Measurements from ENCODE around the gene RET.

RET gene

GRCh38 chr10:43111101-43111500 lies 34.2 kb downstream of the RET start:
- DNase-seq = no peak

- DNase-seq = no peak
Measured at GRCh38 chr10:43111921-43112607, 35.2 kb downstream of the RET start.

GRCh38 chr10:43112608-43112961 lies 35.7 kb downstream of the RET start:
- DNase-seq = no peak

GRCh38 chr10:43113201-43114087 lies 36.6 kb downstream of the RET start:
- DNase-seq = no peak

GRCh38 chr10:43114088-43114742 lies 37.3 kb downstream of the RET start:
- no peak for DNase-seq

DNA sequence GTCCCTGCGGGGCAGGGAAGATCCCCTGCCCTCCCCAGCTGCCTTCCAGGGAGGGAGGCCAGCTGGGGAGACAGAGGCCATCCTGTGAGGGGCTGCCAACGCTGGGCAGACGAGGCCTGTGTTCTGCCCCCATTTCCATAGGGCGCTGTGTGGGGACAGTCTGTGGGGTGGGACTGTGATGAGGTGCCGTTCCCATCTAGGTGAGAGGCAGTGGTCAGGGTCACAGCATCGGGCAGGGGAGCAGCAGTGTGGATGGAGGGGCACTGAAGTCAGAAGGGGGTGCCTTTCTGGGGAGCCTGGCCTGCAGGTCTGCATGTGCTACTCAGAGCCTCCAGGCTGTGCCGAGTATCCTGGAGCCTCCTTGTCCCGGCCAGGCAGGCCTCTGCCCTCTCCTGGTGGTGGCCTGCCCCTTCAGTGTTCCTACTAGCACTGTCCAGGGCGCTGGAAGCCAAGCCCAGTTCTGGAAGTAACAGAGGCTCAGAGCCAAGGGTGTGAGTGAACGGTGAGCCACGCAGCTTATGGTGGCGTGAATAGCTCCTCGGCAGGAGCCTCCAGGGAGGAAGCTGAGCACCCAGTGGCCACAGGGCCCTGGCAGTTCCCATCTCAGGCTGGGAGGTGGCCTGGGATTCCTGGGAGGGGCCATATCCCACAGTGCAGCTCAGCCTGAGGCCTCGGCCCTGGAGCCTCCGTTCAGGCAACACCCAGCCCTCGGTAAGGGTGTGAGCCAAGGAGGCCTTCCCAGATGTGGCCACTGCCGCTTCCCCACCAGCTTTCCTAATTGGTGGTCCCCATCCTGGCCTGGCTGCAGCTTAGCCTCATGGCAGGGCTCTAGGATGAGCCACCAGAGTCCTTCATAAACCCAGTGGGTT lies 38.1 kb downstream of the RET start:
- no peak for DNase-seq

DNA sequence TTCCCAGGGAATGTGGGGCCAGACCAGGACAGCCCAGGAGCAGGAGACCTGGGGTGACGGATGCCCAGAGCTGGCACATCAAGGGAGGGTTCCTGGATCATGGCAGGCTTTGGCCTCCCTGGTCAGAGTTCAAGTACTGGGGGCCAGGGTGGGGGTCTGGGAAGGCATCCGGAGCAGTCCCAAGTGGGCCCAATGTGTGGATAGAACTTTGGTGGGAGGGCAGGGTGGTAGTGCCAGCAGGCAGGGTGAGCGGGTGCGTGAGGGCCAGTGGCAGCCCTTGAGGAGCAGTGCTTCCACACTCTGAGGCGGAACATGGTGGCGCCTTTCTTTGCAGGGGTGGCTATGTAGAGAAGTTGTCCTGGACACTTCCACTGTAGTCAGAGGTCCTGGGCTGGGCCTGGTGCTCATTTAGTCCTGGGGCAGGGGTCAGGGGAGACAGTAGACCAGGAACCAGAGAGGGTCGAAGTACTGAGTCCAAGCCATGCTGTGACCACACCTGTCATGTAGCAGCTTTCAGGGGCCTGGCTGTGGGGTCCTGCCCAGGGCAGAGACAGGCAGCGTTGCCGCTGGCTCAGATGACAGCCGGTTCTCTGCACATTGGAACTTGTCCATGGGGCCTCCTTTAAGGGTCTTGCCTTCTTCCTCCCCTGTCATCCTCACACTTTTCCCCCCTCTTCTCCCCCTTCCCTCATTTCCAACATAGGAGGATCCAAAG lies 39.2 kb downstream of the RET start:
- no peak for DNase-seq

GRCh38 chr10:43116596-43116995 lies 39.7 kb downstream of the RET start:
- DNase-seq = no peak

- DNase-seq = no peak
Measured at GRCh38 chr10:43117031-43117776, 40.3 kb downstream of the RET start.

- no peak for DNase-seq
Measured at GRCh38 chr10:43117777-43118583, 41.1 kb downstream of the RET start.

DNA sequence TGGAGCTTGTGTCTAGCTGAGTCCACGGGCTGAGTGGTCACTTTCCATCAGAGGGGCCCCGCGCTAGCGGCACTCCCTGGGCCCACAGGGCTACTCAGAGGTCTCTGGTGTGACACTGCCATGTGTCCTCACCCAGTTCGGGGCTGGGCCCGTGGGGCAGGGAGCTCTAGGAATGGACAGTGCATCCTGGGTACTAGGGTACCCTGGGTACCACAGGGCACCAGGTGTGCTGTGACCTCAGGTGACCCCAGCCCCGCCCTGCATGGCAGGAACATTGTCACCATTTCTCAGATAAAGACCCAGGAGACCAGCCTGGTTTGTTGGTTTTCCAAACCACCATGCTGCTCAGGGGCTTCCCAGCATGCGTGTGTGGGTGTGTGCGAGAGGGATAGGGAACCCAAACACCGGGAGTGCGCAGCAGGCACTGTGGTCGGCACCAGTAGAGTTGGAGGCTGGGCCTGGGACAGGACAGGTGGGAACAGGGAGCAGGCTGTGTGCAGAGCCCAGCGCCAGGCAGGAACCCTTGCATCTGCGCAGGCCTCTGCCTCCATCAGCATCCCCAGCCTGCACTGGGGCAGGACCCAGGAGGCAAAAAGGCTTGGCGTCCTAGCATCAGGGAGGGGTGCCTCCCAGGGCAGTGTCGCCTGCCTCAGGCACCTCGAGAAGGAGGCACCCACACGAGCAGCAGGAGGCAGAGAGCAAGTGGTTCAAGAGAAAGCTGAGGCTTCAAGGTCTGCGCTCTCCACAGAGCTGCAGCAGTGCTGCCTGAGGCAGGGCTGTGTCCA lies 42.0 kb downstream of the RET start:
- DNase-seq = no peak

DNA sequence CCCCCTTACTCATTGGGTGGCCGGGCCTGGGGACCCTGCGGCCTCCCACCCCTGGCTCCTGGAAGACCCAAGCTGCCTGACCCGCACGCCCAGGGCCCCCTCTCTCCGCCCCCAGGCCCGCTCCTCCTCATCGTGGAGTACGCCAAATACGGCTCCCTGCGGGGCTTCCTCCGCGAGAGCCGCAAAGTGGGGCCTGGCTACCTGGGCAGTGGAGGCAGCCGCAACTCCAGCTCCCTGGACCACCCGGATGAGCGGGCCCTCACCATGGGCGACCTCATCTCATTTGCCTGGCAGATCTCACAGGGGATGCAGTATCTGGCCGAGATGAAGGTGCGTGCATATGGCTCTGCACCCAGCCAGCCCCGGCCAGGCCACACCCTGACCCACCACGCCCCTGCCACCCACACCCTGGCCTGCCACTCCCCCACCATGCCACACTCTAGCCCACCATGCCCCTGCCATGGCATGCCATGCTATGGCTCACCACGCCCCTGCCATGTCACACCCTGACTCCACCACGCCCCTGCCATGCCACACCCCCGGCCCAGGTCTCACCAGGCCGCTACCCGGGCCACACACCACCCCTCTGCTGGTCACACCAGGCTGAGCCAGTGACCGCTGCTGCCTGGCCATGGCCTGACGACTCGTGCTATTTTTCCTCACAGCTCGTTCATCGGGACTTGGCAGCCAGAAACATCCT lies 42.7 kb downstream of the RET start:
- no peak for DNase-seq

- no peak for DNase-seq
Measured at GRCh38 chr10:43120116-43120928, 43.5 kb downstream of the RET start.

- DNase-seq = no peak
Measured at GRCh38 chr10:43120929-43121314, 44.1 kb downstream of the RET start.

GRCh38 chr10:43121444-43121843 lies 44.6 kb downstream of the RET start:
- no peak for DNase-seq

- no peak for DNase-seq
Measured at GRCh38 chr10:43122096-43122495, 45.2 kb downstream of the RET start.

GRCh38 chr10:43122826-43123225 lies 46.0 kb downstream of the RET start:
- no peak for DNase-seq

All from NCI-H1092 treated with DMSO at 0.1 percent for 48 hours (cell line).